ENCODE measurements around the gene ANO8. TPM values are rescaled to one million over a fixed set of nuclear protein-coding genes. Genes with fewer than 3 reads are reported as not detected.

Gene ANO8
- total and polyA plus RNA-seq, 8 donors = 1.1 to 37.9 (median 9.8) TPM

GRCh38 chr19:17347877-17348276 lies 13.2 kb upstream of the ANO8 start:
- Histone ChIP-seq H3K4me3 (no peak overlapping the region), H3K27me3 (peaks cover 0 to 51% (median 0%) of the 10 kb centered on the region in 3 donors), H3K9me3 (no peaks in the 10 kb centered on the region), H3K27ac (peak overlapping the region in 4 of 5 donors; percentile 52 to 77 (median 62)), H3K36me3 (no peaks in the 10 kb centered on the region), H3K4me1 (peaks cover 0 to 29% (median 16%) of the 10 kb centered on the region in 4 donors)
- WGBS, 5 donors = 60 to 75% (median 74%) methylated on average over 2 of the region's 2 CpGs
- intact Hi-C loops (cut with DNase I; ENCODE audit: low total_unique reads) = loop anchor here (5.0 kb wide), 1 partner anchor 39 kb away; no protein-coding TSS in a partner anchor
- TF ChIP-seq POLR2AphosphoS5 (IDR thresholded peaks at IDR 0.05) (no peak), EP300 (IDR thresholded peaks at IDR 0.05) (no peak), CTCF (IDR thresholded peaks at IDR 0.05) (no peak), POLR2A (IDR thresholded peaks at IDR 0.05) (no peak)
- no peak for DNase-seq

- no peak for TF ChIP-seq POLR2AphosphoS5 (IDR thresholded peaks at IDR 0.05)
- TF ChIP-seq POLR2A (IDR thresholded peaks at IDR 0.05) = no peak
- TF ChIP-seq EP300 (IDR thresholded peaks at IDR 0.05) = no peak
- TF ChIP-seq CTCF (IDR thresholded peaks at IDR 0.05) = no peak
- Histone ChIP-seq H3K4me3 (no peak overlapping the region), H3K36me3 (peaks cover 0 to 3% (median 1%) of the 10 kb centered on the region in 4 donors), H3K27ac (peak overlapping the region; percentile 24 to 77 (median 59)), H3K27me3 (peaks cover 0 to 46% (median 0%) of the 10 kb centered on the region in 3 donors), H3K4me1 (peaks cover 0 to 29% (median 15%) of the 10 kb centered on the region in 4 donors), H3K9me3 (no peaks in the 10 kb centered on the region)
- WGBS, 5 donors = 21 to 36% (median 25%) methylated on average over 6 of the region's 6 CpGs
- peak in 1 of 2 donors; percentile 51 for DNase-seq
- intact Hi-C loops (cut with DNase I; ENCODE audit: low total_unique reads) = loop anchor here (5.0 kb wide), 1 partner anchor 40 kb away; no protein-coding TSS in a partner anchor
Measured at GRCh38 chr19:17347361-17347760, 12.7 kb upstream of the ANO8 start.

GRCh38 chr19:17346109-17346671 lies 11.5 kb upstream of the ANO8 start:
- Histone ChIP-seq H3K9me3 (no peaks in the 10 kb centered on the region), H3K4me3 (no peak overlapping the region), H3K27ac (peak overlapping the region in 4 of 5 donors; percentile 54 to 77 (median 62)), H3K4me1 (peaks cover 0 to 29% (median 15%) of the 10 kb centered on the region in 4 donors), H3K27me3 (peaks cover 0 to 34% (median 0%) of the 10 kb centered on the region in 3 donors), H3K36me3 (peaks cover 0 to 15% (median 12%) of the 10 kb centered on the region in 4 donors)
- WGBS, 5 donors = 10 to 16% (median 14%) methylated on average over 24 of the region's 24 CpGs
- TF ChIP-seq CTCF (IDR thresholded peaks at IDR 0.05) (peak in 5 of 7 experiments; percentile 81 to 97 (median 95)), POLR2AphosphoS5 (IDR thresholded peaks at IDR 0.05) (peak in 1 of 3 donors; percentile 27), EP300 (IDR thresholded peaks at IDR 0.05) (no peak), POLR2A (IDR thresholded peaks at IDR 0.05) (no peak)
- peak; percentile 82 to 87 for DNase-seq
- intact Hi-C loops (cut with DNase I; ENCODE audit: low total_unique reads) = loop anchor here (5.0 kb wide), 1 partner anchor 41 kb away; no protein-coding TSS in a partner anchor

GRCh38 chr19:17341845-17342244 lies 7.2 kb upstream of the ANO8 start:
- intact Hi-C loops (cut with DNase I; ENCODE audit: low total_unique reads) = no loop called here
- H3K27me3 ChIP-seq = no peaks in the 10 kb centered on the region
- no peak overlapping the region for H3K4me3 ChIP-seq
- H3K36me3 ChIP-seq = peaks cover 0 to 32% (median 21%) of the 10 kb centered on the region in 4 donors
- 80 to 86% (median 82%) methylated on average over 7 of the region's 7 CpGs for WGBS, 5 donors
- peaks cover 10 to 42% (median 31%) of the 10 kb centered on the region in 4 donors for H3K4me1 ChIP-seq
- H3K9me3 ChIP-seq = no peaks in the 10 kb centered on the region
- no peak overlapping the region for H3K27ac ChIP-seq
- TF ChIP-seq CTCF (IDR thresholded peaks at IDR 0.05) (no peak), POLR2AphosphoS5 (IDR thresholded peaks at IDR 0.05) (no peak), POLR2A (IDR thresholded peaks at IDR 0.05) (no peak), EP300 (IDR thresholded peaks at IDR 0.05) (no peak)
- no peak for DNase-seq

All from stomach (tissue), 9 donors.